Thoracic aorta (tissue), 2 donors: ENCODE data around the gene TRPC3. TPM values are rescaled to one million over a fixed set of nuclear protein-coding genes. Genes with fewer than 3 reads are reported as not detected.

Experiments used
- ATAC-seq: fragments of 150-250 bp; one replicate; pipeline ENCODE4 v1.8.0; 2017; ENCODE audit warnings: low read depth; ENCODE audit not compliant: insufficient number of reproducible peaks, low FRiP score
- DNase-seq: peaks from one replicate; pipeline ENCODE4 v3.0.0-alpha.2; 2020; ENCODE audit warnings: low spot score
- H3K27ac ChIP-seq, 2 donors: fragments of 200-600 bp; sonication (generic); 1 replicate in 1 of 2; 2 replicates in 1 of 2; pipeline ENCODE4 v1.5.1; 2016; ENCODE audit warnings: mild to moderate bottlenecking in 2 of 2, moderate library complexity in 2 of 2
- H3K27me3 ChIP-seq: fragments of 200-600 bp; sonication (generic); replicated peaks from 2 replicates; pipeline ENCODE4 v1.6.0; 2016; ENCODE audit warnings: mild to moderate bottlenecking; ENCODE audit not compliant: insufficient read depth
- H3K36me3 ChIP-seq: fragments of 200-600 bp; sonication (generic); one replicate; pipeline ENCODE4 v1.5.1; 2016
- H3K4me1 ChIP-seq, 2 donors: fragments of 200-600 bp; sonication (generic); 1 replicate in 1 of 2; 2 replicates in 1 of 2; pipeline versions ENCODE4 v1.5.1 to v1.6.0; 2016; ENCODE audit warnings: low read depth in 2 of 2, mild to moderate bottlenecking in 1 of 2; ENCODE audit not compliant: control insufficient read depth in 1 of 2
- H3K4me3 ChIP-seq: fragments of 200-600 bp; sonication (generic); 2 replicates; pipeline ENCODE4 v1.5.1; 2016; ENCODE audit warnings: mild to moderate bottlenecking
- H3K9me3 ChIP-seq: fragments of 200-600 bp; sonication (generic); 2 replicates; pipeline ENCODE4 v1.5.1; 2016
- total RNA-seq, 2 donors: library from RNA; depleted of rRNA; stranded (reverse); fragments of >200 nt; gene quantifications; one replicate each; pipeline versions ENCODE4 v1.1.0 to v1.2.3, GENCODE V29; 2016
- TF ChIP-seq, protein P1 (sequence below): fragments of 200-600 bp; sonication (generic); IDR thresholded peaks from one replicate; pipeline ENCODE4 v1.5.1; 2019; ENCODE audit warnings: antibody characterized with exemption

The TRPC3 gene
- total RNA-seq, 2 donors from 2014 or later, result 0.27 to 0.78 TPM

DNA sequence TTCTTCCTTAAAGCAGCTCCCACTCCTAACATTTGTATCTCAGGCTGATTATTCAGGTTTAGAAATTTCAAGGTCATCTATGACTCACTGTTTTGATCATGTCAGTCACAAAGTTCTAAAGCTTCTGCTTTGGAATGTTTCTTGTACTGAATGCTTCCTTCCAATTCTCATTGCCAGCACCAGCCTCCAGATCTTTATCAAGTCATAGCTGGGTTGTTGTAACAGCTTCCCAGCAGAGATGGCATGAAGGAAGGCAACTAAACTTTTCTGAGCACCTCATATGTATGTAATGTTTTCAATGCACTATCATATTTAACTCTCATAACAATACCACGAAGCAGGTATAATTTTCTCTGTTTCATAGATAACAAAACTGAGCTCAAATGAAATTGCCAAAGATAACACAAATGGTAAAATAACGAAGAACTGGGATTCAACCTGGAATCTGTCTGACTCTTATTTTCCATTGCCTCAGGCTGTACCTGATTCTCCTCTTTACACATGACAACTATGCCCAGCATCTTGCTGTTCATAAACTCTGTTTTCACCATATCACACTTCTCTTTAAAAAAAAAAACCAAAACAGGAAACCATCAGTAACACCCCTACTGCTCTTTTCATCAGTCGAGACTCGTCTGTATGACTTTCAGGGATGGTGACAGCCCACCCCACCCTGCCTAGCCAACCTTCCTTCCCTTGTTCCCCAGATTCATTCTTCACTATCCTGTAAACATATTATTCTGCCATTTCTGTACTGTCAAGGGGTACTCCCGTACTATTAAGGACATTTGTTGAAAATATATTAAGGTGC lies 13.4 kb downstream of the TRPC3 start:
- Histone ChIP-seq H3K4me1 (no peaks in the 10 kb centered on the region), H3K4me3 (no peak overlapping the region), H3K9me3 (no peaks in the 10 kb centered on the region), H3K27ac (no peak overlapping the region), H3K27me3 (no peaks in the 10 kb centered on the region), H3K36me3 (no peaks in the 10 kb centered on the region)
- DNase-seq (no peak), ATAC-seq (no peak)
- TF ChIP-seq, protein P1, sequence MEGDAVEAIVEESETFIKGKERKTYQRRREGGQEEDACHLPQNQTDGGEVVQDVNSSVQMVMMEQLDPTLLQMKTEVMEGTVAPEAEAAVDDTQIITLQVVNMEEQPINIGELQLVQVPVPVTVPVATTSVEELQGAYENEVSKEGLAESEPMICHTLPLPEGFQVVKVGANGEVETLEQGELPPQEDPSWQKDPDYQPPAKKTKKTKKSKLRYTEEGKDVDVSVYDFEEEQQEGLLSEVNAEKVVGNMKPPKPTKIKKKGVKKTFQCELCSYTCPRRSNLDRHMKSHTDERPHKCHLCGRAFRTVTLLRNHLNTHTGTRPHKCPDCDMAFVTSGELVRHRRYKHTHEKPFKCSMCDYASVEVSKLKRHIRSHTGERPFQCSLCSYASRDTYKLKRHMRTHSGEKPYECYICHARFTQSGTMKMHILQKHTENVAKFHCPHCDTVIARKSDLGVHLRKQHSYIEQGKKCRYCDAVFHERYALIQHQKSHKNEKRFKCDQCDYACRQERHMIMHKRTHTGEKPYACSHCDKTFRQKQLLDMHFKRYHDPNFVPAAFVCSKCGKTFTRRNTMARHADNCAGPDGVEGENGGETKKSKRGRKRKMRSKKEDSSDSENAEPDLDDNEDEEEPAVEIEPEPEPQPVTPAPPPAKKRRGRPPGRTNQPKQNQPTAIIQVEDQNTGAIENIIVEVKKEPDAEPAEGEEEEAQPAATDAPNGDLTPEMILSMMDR, result no peak

DNA sequence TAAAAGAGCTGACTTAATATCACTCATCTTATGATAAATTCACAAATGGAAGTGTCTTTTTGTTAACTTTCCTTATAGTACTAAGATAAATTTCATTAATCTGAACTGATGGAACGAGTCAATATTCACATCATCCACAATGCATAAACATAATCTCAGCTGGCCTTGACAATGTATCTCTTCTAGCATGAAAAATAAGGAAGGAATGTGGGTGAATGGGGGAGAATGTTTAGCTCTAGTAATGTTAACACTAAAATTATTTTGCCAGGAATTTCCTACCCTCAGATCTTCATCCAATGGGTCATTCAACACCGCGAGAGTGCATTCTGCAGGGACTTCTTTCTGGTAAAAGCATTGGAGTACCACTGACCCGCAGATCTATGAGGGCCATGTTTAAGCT lies 15.8 kb downstream of the TRPC3 start:
- H3K9me3 ChIP-seq, result no peaks in the 10 kb centered on the region
- H3K36me3 ChIP-seq, result no peaks in the 10 kb centered on the region
- ATAC-seq (no peak), DNase-seq (no peak)
- no peaks in the 10 kb centered on the region for H3K4me1 ChIP-seq
- no peak overlapping the region for H3K4me3 ChIP-seq
- no peaks in the 10 kb centered on the region for H3K27me3 ChIP-seq
- TF ChIP-seq, protein P1, result no peak
- H3K27ac ChIP-seq, result no peak overlapping the region

DNA sequence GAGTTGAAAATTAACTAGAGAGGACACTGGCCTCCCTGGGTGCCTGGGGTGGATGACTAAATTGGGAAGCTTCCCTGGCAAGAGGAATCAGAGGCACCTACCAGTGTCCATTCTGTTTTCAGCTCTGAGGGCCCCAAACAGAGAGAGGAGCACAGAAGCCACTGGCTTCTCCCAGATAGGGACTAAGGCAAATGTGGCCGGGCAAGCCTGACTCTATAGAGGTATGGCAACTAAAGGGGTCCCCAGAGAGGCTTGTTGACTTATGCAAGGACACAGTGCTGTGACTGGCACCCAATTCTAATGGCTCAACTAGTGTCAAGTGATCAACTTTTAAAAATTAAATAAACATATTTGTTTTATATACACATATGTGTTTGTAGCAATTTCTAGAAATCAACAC lies 17.2 kb downstream of the TRPC3 start:
- Histone ChIP-seq H3K4me1 (no peaks in the 10 kb centered on the region), H3K27ac (no peak overlapping the region), H3K9me3 (no peaks in the 10 kb centered on the region), H3K27me3 (no peaks in the 10 kb centered on the region), H3K36me3 (no peaks in the 10 kb centered on the region), H3K4me3 (no peak overlapping the region)
- ATAC-seq (no peak), DNase-seq (no peak)
- TF ChIP-seq, protein P1, result no peak

DNA sequence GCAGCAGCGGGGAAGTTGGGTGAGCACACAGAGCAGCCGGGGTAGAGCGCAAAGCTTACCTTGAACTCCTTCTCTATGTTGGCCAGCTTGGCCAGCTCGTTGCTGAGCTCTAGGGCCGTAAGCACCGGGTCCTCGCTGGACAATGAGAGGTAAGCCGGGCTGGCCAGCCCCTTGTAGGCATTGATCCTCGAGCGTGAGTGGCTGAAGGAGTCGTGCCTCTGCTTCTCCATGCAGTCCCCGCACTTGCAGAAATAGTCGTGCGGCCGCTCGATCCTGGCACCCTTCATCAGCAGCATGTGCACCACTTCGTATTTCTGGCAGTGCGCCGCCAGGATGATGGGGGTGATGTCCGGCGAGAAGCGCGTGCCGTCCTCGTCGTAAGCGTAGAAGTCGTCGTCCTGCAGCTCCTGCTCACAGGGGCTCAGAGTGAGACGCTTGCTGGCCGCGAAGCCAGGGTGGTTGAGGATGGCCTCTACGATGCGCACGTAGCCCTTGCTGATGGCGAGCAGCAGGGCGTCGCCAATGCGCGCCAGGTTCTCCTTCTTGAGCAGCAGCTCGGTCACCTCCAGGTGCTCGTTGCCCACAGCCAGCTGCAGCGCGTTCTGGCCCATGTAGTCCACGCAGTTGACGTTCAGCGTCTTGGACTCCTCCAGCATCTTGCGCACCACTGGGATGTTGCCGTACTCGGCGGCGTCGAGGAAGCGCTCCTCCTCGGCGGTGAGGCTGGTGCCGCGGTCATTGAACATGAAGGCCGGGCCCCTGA lies 19.5 kb downstream of the TRPC3 start:
- Histone ChIP-seq H3K4me1 (no peaks in the 10 kb centered on the region), H3K4me3 (no peak overlapping the region), H3K9me3 (no peaks in the 10 kb centered on the region), H3K27ac (no peak overlapping the region), H3K36me3 (no peaks in the 10 kb centered on the region), H3K27me3 (no peaks in the 10 kb centered on the region)
- ATAC-seq (no peak), DNase-seq (no peak)
- TF ChIP-seq, protein P1, result no peak

DNA sequence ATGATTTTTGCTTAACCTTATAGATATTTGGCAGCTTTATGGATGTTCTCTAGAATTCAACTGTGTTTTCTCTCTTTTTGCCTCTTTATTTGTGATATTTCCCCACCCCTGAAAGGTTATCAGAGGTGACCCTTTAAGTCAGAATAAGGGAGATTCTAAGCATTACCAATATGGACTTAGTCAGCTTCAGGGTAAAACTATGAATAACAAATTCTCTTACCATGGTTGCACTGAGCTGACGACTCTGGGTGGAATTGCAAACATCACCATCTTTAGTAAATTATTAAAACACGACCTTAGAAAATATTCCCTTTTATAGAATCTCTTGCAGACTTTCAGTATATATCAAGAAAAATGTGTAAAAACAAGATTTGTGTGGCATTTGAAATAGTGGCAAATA lies 21.6 kb downstream of the TRPC3 start:
- H3K27me3 ChIP-seq, result no peaks in the 10 kb centered on the region
- no peaks in the 10 kb centered on the region for H3K4me1 ChIP-seq
- H3K36me3 ChIP-seq, result no peaks in the 10 kb centered on the region
- TF ChIP-seq, protein P1, result no peak
- H3K27ac ChIP-seq, result no peak overlapping the region
- no peaks in the 10 kb centered on the region for H3K9me3 ChIP-seq
- DNase-seq (no peak), ATAC-seq (no peak)
- H3K4me3 ChIP-seq, result no peak overlapping the region
